GM21447 (cell line): Measurements from ENCODE around the gene PARP15.
"Not testable (repeated sequence)": the region's sequence is repeated elsewhere in the genome, so short reads cannot be mapped to it uniquely, and the experiment has no call there.

ENCODE experiments used
- ATAC-seq: cut with Tn5 transposase; IDR thresholded peaks from one replicate; pipeline ENCODE4 v1.9.1; 2021; ENCODE audit not compliant: unreplicated experiment

PARP15 gene

DNA sequence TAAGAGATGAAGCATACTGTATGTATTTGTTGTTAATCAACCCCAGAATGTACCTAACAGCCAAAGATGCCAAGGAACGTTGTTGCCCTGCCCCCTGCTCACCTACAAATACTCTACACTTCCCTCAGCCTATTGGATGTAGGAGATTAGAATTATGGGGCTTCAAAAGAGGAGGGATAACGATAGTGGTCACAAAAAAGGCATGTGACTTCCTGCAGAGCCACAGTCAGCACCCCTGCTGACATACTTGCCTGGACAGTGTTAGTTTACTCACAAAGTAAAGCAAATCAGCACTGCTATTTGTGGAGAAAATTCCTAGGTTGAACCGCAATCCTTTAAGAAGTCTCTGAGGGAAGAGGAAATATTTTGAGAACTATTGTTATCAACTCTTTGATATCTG is 37.9 kb downstream of the PARP15 start:
- no peak for ATAC-seq

DNA sequence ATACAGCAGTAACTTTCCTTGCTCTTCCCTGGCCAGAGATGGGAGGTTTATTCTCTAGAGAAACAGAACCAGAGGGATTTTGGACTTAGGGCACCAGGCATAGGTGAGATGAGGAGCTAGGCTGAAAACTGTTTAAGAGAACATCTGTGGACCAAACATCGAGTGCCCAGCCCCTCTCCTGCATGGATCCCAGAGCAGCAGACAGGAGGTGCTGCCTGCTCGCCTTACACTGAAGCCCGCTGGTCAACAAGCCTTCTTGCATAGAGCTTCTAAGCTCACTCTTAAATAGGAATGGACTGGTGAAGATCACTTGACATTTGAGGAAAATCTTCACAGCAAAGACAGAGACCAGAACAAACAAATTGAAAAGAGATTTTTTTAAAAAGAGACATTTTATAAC is 41.2 kb downstream of the PARP15 start:
- no peak for ATAC-seq

DNA sequence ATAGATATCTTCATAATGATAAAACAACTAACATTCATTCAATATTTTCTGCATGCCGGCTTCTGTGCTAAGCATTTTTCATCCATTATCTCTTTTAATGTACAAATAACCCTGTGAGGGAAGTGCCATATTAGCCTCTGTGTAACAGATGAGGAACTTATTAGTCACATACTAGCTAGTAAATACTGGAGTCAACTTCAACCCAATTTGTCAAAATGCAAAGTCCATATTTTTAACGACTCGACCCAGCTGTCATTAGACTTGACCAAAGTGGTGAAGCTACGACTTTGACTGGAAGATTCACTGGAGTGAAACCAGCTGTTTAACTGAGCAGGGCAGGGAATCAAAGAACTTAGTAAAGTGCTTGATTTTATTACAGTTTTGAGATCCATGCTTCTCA is 41.6 kb downstream of the PARP15 start:
- no peak for ATAC-seq

DNA sequence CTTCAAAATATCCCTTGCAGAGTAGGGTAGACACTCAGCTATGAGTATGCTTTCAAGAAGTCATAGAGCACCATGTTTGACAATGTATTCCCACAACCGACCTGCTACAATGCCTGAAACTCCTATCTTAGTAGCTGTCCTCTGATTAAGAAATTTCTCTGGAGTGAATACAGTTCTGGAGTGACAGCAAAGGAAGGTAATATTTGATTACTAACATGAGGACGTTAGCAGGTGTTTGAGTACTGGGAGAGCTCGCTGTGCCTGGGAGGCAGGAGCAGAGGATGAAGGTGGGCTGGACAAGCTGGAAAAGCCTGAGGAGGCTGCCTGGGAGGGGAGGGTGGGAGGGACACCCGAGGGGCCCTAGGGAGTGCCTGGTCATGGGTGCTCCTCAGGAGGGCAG is 42.9 kb downstream of the PARP15 start:
- no peak for ATAC-seq

DNA sequence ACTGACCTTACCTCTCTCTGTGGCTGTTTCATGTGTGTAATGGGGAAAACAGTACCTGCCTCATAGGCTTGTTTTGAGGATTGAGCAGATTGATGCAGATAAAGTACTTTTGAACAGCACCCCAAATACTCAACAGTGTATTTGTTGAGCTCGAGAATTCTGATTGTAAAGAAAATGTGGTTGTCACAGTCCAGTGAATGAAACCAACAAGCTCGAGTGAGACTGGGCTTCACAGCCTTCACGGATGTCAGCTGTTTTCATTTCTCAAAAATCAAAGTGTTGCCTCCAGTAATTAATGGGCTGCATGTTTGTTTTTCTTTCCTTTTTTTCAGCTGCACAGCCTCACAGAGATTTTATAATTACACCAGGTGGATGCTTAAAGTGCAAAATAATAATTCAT is 43.7 kb downstream of the PARP15 start:
- ATAC-seq: peak; percentile 43

DNA sequence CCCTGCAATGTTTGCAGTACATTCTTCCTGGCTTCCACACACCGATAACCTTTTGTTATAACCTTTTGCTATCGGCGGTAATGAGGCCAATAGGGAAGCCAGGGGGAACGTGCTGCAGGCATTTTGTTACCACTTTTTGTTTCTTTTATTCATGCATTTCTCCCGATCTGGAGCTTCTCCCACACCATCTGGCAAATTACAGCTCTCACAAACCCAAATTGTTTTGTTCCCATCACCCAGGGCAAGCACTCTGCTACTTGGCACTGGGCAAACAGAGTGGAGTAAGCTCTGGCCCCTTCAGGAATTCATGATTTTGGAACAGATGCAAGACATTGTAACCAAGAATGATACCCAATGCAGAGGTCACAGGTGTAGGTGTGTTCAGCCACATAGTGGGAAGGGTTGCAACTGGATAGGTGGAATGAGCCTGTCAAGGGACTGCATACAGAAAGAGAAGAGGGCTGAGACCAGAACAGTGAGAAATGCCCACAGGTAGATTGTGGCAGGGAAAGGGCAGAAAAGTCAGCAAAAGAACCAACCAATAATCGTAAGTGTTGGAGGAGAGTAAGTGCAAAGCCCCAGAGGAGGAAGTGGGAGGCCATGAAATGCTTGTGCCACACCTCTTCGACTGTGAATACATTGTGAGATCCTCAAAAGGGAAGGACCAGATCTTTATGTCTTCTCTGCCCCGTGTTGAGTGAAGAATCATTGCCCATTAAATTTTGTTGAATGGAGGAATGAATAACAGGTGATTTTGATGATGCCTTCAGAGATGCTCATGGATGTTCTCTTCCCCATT is 45.8 kb downstream of the PARP15 start:
- no peak for ATAC-seq

DNA sequence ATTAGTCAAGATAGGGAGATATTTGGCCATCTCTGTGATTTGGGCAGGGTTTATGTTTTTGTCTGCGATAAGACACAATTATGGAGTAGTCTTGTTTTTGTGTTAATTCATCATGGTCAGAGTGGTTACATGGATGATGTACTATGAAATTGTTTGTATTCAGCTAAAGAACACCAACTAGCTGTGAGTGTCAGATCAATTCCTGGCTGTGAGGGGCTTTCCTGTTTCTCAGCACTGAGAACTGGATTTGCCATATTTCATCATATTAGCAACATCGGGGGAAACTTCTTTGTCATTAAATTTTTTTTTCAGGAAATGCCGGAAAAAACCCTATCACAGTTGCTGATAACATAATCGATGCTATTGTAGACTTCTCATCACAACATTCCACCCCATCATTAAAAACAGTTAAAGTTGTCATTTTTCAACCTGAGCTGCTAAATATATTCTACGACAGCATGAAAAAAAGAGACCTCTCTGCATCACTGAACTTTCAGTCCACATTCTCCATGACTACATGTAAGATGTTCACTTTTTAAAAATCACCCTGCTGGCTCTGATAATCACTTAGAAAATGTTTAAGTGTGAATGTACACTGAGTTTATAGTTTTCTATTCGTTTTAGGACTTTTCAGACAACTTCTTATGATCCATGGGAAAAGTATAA is 49.2 kb downstream of the PARP15 start:
- ATAC-seq: no peak

DNA sequence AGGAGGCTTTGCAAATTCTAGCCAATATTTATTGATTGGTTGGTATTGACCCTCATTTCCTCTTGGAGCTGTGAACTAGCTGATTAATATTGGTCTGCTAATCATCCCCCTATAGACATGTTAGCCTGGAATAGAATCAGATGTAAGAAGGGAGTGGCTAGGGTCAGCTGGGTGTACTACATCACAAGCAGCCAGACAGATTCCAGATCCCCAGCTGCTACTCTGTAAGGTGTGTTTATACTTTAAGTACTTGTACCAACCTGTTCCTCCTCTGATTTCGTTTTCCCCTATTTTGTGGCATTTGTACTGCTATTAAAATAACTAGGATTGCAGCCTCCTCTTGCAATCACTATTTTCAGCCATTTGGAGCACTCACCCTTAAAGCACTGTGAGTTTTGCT is 49.9 kb downstream of the PARP15 start:
- ATAC-seq: no peak

DNA sequence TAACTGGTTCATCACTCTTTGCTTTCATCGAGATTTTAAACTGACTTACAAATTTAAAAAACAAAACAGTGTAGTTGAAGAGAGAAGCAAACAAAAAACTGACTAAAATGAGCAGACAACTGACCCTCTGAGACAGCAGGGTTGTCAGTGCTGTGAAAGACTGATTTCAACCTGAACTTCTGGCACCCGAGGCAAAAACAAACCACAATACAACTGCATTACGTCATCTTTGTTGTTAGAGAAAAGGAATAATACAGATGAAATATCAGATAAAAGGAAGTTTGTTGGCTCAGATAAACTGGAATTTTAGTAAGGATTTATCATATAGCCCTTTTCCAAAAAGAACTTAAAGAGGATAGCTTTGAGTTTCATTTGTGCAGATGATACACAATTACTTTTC is 51.1 kb downstream of the PARP15 start:
- ATAC-seq: no peak

DNA sequence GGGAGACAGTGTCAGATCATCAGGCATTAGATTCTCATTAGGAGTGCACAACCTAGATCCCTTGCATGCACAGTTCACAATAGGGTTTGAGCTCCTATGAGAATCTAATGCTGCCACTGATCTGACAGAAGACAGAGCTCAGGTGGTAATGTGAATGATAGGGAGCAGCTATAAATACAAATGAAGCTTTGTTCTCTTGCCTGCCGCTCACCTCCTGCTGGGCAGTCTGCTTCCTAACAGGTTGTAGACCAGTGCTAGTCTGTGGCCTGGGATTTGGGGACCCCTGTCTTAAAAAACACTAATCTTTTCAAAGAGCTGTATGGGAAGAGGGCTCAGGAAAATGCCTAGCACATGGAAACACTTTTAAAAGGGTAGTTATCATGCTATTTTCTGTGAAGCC is 52.3 kb downstream of the PARP15 start:
- no peak for ATAC-seq

DNA sequence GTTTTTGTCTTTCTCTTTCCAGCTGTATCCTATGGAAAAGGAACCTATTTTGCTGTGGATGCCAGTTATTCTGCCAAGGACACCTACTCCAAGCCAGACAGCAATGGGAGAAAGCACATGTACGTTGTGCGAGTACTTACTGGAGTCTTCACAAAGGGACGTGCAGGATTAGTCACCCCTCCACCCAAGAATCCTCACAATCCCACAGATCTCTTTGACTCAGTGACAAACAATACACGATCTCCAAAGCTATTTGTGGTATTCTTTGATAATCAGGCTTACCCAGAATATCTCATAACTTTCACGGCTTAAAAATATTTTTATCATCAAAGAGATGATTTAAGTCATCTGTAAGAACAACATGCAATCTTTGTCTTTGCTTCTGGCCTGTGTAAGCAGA is 58.3 kb downstream of the PARP15 start:
- ATAC-seq: no peak

DNA sequence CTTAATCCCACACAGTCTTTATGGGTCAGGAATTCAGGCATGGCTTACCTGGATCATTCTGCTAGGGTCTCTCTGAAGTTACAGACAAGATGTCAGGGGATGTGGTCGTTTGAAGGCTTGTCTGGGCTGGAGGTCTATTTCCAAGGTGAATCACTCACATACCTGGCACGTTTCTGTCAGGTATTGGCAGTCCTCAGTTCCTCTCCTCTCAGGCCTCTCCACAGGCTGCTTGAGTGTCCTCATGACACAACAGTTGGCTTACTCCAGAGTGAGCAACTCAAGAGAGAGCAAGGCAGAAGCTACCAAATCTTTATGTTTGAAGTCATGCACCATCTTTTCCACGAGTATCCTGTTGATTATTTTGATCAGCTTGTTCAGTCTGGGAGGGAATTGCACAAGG is 59.2 kb downstream of the PARP15 start:
- no peak for ATAC-seq

DNA sequence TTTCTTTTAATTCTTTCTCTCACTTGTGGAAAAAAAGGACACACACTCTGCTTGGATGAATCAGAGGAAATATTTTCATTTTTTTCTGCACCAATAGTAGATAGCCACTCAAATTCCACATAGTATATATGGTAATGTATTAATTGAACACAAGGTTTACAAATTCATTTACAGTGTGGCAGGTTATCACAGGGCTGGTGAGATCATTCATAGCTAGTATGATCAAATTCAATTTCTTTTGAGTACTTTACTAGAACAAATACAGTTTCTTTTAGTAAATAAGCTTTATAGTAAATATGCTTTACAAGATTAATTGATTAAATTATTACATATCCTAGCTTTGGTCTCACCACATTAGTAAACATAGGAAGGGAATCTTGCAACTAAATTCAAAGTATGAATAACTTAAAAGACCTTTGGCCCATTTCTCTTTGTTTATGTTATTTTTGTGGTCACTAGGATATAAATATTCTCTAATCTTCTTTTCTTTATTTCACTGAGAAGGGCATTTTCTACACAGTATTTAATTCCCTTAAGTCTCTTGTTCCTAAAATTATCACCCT is 63.1 kb downstream of the PARP15 start:
- no peak for ATAC-seq

DNA sequence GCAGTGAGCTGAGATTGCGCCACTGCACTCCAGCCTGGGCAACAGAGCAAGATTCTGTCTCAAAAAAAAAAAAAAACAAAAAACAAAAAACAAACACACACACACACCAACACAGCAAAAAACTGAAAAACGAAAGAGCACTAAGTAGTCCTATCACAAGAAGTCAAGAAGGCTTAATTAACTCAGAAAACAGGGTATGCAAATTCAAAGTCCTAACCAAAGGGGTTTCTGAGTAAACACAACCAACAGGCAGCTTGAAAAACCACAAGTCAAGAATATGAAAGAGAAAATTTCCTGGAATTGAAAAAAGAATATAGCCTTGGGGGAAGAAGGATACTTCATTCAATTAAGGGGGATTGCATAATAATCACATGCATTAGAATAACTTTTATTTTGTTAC is 65.5 kb downstream of the PARP15 start:
- peak; percentile 78 for ATAC-seq

DNA sequence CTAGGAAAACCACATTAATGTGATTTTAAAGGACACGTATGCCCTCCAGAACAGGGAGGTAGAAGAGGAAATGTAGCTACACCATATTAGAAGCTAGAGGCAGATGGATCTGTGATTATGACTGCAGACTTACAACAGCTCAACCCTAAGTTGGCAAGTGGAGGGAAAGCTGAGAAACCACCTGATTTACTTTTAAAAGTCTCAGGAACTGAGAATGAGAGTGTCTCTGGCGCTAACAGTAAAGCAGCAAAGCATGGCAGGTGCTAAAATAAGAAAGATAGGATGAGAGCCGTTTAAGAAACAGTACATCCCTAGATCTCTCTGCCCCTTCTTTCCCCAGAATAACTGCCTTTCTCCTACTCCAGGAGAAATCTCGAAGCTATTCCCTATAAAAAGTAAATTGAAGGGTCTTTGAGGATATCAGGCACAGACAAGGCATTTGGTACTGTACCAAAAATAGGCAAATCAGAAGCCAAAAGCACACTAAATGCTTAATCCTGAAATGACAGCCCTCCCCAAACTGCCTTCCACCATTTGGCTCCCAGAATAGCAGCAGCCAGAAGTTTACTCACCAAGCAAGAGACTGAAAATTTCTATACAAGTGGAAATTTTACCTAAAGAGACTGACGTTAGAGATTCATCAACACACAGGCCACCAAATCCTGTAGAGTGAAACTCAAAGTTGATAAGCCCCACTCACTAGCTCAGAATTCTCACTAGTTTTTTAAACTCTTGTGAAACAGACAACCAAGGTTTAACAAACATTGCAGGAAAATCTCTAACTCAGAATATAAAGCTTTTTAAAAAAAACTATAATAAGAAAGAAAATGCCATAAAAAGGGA is 68.9 kb downstream of the PARP15 start:
- peak; percentile 72 for ATAC-seq

DNA sequence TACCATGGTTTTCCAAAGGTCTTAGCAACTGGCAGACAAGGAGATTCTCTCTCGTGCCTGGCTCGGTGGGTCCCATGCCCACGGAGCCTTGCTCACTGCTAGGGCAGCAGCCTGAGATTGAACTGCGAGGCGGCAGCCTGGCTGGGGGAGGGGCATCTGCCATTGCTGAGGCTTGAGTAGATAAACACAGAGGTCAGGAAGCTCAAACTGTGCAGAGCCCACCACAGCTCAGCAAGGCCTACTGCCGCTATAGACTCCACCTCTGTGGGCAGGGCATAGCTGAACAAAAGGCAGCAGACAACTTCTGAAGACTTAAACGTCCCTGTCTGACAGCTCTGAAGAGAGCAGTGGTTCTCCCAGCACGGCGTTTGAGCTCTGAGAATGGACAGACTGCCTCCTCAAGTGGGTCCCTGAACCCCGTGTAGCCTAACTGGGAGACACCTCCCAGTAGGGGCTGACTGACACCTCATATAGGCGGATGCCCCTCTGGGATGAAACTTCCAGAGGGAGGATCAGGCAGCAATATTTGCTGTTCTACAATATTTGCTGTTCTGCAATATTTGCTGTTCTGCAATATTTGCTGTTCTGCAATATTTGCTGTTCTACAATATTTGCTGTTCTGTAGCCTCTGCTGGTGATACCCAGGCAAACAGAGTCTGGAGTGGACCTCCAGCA is 73.9 kb downstream of the PARP15 start:
- not testable (repeated sequence) for ATAC-seq

DNA sequence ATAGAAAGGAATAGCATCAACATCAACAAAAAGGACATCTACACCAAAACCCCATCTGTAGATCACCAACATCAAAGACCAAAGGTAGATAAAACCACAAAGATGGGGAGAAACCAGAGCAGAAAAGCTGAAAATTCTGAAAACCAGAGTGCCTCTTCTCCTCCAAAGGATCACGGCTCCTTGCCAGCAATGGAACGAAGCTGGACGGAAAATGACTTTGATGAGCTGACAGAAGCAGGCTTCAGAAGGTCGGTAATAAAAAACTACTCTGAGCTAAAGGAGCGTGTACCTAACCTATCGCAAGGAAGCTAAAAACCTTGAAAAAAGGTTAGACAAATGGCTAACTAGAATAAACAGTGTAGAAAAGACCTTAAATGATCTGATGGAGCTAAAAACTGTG is 74.5 kb downstream of the PARP15 start:
- not testable (repeated sequence) for ATAC-seq

DNA sequence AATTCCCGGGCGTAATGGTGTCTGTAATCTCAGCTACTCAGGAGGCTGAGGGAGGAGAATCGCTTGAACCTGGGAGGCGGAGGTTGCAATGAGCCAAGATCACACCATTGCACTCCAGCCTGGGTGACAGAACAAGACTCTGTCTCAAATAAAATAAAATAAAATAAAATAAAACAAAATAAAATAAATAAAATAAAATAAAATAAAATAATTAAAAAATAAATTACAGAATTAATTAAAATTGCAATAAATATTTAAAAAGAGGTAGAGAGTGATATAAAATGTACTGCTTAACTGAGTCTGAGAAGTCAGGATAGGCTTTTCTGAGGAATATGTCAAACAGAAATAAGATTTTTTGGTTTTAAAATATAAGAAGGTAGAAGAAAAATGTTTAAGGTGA is 80.9 kb downstream of the PARP15 start:
- not testable (repeated sequence) for ATAC-seq

DNA sequence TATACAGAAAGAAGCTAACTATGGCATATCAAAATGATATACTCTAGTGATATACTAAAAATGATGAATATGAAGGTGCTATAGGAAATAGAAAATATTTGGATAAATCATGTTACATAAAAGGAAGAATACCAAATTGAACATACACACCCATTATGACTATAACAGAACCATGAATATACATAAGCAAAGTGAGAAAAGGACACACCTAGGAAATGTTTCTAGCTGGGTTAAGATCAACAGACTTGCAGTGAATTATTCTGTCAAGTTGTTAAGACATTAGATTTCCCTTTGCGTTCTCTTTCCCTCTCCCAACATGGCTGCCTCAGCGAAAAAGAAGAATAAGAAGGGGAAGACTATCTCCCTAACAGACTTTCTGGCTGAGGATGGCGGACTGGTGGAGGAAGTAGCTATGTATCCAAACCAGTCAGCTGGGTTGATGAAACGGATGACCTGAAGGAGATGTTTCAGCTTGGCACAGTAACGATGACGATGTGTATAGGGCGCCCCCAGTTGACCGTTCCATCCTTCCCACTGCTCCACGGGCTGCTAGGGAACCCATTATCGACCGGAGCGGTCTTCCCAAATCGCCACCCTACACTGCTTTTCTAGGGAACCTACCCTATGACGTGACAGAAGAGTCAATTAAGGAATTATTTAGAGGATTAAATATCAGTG is 83.0 kb downstream of the PARP15 start:
- ATAC-seq: no peak

DNA sequence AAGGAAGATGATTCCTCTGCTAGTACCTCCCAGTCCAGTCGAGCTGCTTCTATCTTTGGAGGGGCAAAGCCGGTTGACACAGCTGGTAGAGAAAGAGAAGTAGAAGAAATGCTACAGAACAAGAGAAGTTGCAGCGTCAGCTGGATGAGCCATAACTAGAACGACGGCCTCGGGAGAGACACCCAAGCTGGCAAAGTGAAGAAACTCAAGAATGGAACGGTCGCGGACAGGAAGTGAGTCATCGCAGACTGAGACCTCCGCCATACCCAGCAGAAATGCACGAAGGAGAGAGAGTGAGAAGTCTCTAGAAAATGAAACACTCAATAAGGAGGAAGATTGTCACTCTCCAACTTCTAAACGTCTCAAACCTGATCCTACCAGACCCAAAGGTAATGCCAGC is 84.2 kb downstream of the PARP15 start:
- ATAC-seq: no peak
